Gastroesophageal sphincter (tissue), 4 donors: ENCODE results near the gene CMSS1. TPM values are rescaled to one million over a fixed set of nuclear protein-coding genes. Genes with fewer than 3 reads are reported as not detected.

Experiments
- ATAC-seq: fragments of 150-250 bp; one replicate; pipeline ENCODE4 v1.9.1; 2016; ENCODE audit warnings: mild to moderate bottlenecking, moderate library complexity
- H3K27ac ChIP-seq, 4 donors: fragments of 200-600 bp; sonication (generic) in 3 of 4; 1 replicate in 3 of 4; 2 replicates in 1 of 4; pipeline ENCODE4 v1.5.1; 2016 to 2019
- H3K27me3 ChIP-seq: fragments of 200-600 bp; sonication (generic); one replicate; pipeline ENCODE4 v1.5.1; 2019
- H3K36me3 ChIP-seq, 2 donors: fragments of 200-600 bp; sonication (generic); one replicate each; pipeline ENCODE4 v1.5.1; 2019; ENCODE audit warnings: control low read depth in 1 of 2
- H3K4me1 ChIP-seq, 3 donors: fragments of 200-600 bp; sonication (generic); 1 replicate in 2 of 3; 2 replicates in 1 of 3; pipeline ENCODE4 v1.5.1; 2016 to 2019; ENCODE audit warnings: control low read depth in 2 of 3
- H3K4me3 ChIP-seq, 2 donors: fragments of 200-600 bp; sonication (generic); one replicate each; pipeline ENCODE4 v1.5.1; 2019; ENCODE audit warnings: mild to moderate bottlenecking in 1 of 2, moderate library complexity in 1 of 2
- H3K9me3 ChIP-seq, 3 donors: fragments of 200-600 bp; sonication (generic); one replicate each; pipeline ENCODE4 v1.5.1; 2017 to 2019; ENCODE audit warnings: control low read depth in 2 of 3
- CTCF ChIP-seq, 4 experiments: fragments of 200-600 bp in 2 of 4; fragments of 450-650 bp in 2 of 4; sonication (generic) in 1 of 4; IDR thresholded peaks; one replicate each; pipeline ENCODE4 v1.5.1; 2017 to 2019; ENCODE audit warnings: antibody characterized with exemption in 4 of 4, mild to moderate bottlenecking in 2 of 4, moderate library complexity in 2 of 4
- EP300 ChIP-seq: sonication (generic); formaldehyde crosslinking; IDR thresholded peaks from one replicate; pipeline ENCODE4 v1.6.1; 2017; ENCODE audit warnings: antibody characterized with exemption, mild to moderate bottlenecking
- POLR2A ChIP-seq, 2 donors: fragments of 450-650 bp; IDR thresholded peaks; one replicate each; pipeline ENCODE4 v1.6.1; 2017; ENCODE audit warnings: antibody characterized with exemption in 2 of 2, mild to moderate bottlenecking in 2 of 2, moderate library complexity in 1 of 2
- POLR2AphosphoS5 ChIP-seq: sonication (generic); formaldehyde crosslinking; IDR thresholded peaks from one replicate; pipeline ENCODE4 v1.6.1; 2017; ENCODE audit warnings: antibody characterized with exemption
- WGBS, 2 donors: methylation state at CpG; one replicate each; pipeline ENCODE4 v1.1.5; 2018; ENCODE audit warnings: low coverage in 1 of 2; 5-methylcytosine and 5-hydroxymethylcytosine counted together
- total RNA-seq, 4 donors: library from RNA; depleted of rRNA; stranded (reverse); fragments of >200 nt; gene quantifications; one replicate each; pipeline ENCODE4 v1.1.0, GENCODE V29; 2016

CMSS1 gene
- total RNA-seq, 4 donors from 2014 or later: 15.2 to 20.8 (median 16.6) TPM

GRCh38 chr3:99809565-99809964 lies 8.1 kb upstream of the CMSS1 start:
- Histone ChIP-seq H3K4me1 (peaks cover 0 to 4% (median 0%) of the 10 kb centered on the region in 3 donors), H3K36me3 (no peaks in the 10 kb centered on the region), H3K27me3 (no peaks in the 10 kb centered on the region), H3K9me3 (peaks cover 0 to 12% (median 0%) of the 10 kb centered on the region in 3 donors), H3K4me3 (no peak overlapping the region), H3K27ac (no peak overlapping the region)
- 83 to 92% methylated on average over 1 to 2 of the region's 2 CpGs for WGBS, 2 donors
- ATAC-seq: no peak
- no peak for TF ChIP-seq EP300
- no peak for TF ChIP-seq POLR2A (IDR thresholded peaks at IDR 0.05)
- no peak for TF ChIP-seq CTCF (IDR thresholded peaks at IDR 0.05)

GRCh38 chr3:99810403-99810802 lies 7.3 kb upstream of the CMSS1 start:
- no peaks in the 10 kb centered on the region for H3K36me3 ChIP-seq
- peaks cover 0 to 4% (median 0%) of the 10 kb centered on the region in 3 donors for H3K4me1 ChIP-seq
- H3K4me3 ChIP-seq: no peak overlapping the region
- no peaks in the 10 kb centered on the region for H3K27me3 ChIP-seq
- no peak for ATAC-seq
- WGBS, 2 donors: 92% methylated on average over 1 of the region's 1 CpG; no CpG with 5 or more reads in 1 of the 2 donors
- peaks cover 0 to 3% (median 0%) of the 10 kb centered on the region in 3 donors for H3K9me3 ChIP-seq
- TF ChIP-seq CTCF (IDR thresholded peaks at IDR 0.05) (no peak), EP300 (no peak), POLR2A (IDR thresholded peaks at IDR 0.05) (no peak), POLR2AphosphoS5 (no peak)
- H3K27ac ChIP-seq: no peak overlapping the region

- 1 to 2% methylated on average over 10 to 14 of the region's 15 CpGs for WGBS, 2 donors
- Histone ChIP-seq H3K36me3 (no peaks in the 10 kb centered on the region), H3K4me3 (peak overlapping the region; percentile 72 to 98), H3K27me3 (no peaks in the 10 kb centered on the region), H3K27ac (peak overlapping the region; percentile 94 to 99 (median 95)), H3K4me1 (peaks cover 6 to 24% (median 11%) of the 10 kb centered on the region in 3 donors), H3K9me3 (no peaks in the 10 kb centered on the region)
- no peak for ATAC-seq
- TF ChIP-seq EP300 (no peak), CTCF (IDR thresholded peaks at IDR 0.05) (no peak), POLR2A (IDR thresholded peaks at IDR 0.05) (no peak), POLR2AphosphoS5 (no peak)
Observed at GRCh38 chr3:99817047-99817436, 620 bp upstream of the CMSS1 start.

DNA sequence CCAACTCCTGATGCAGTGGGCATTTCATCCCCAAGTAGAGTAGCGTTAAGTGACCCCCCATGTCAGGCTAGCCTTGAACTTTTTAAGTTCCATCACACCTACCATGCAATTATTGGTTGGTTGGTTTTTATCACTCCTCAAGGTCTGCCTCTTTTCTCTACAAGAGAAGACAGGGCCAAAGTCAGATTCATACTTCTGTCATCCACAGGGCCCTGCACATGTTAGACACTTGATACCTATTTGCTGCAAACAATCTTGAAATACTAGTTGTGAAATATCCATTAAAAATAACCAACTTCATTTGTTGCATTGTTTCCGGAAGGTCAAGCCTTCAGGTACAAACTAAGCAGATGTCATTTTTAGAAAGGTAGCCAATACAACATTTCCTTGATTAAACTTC lies 1.2 kb downstream of the CMSS1 start:
- peak overlapping the region; percentile 72 to 98 for H3K4me3 ChIP-seq
- H3K9me3 ChIP-seq: no peaks in the 10 kb centered on the region
- peaks cover 6 to 24% (median 11%) of the 10 kb centered on the region in 3 donors for H3K4me1 ChIP-seq
- H3K27ac ChIP-seq: peak overlapping the region in 2 of 4 donors; percentile 94 to 95
- WGBS, 2 donors: 50 to 86% methylated on average over 1 to 2 of the region's 2 CpGs
- no peaks in the 10 kb centered on the region for H3K36me3 ChIP-seq
- ATAC-seq: no peak
- no peaks in the 10 kb centered on the region for H3K27me3 ChIP-seq
- TF ChIP-seq POLR2AphosphoS5: no peak
- TF ChIP-seq EP300: no peak
- TF ChIP-seq POLR2A (IDR thresholded peaks at IDR 0.05): no peak
- TF ChIP-seq CTCF (IDR thresholded peaks at IDR 0.05): no peak
